Measurements from ENCODE around the gene TMA7.

TMA7 gene

DNA sequence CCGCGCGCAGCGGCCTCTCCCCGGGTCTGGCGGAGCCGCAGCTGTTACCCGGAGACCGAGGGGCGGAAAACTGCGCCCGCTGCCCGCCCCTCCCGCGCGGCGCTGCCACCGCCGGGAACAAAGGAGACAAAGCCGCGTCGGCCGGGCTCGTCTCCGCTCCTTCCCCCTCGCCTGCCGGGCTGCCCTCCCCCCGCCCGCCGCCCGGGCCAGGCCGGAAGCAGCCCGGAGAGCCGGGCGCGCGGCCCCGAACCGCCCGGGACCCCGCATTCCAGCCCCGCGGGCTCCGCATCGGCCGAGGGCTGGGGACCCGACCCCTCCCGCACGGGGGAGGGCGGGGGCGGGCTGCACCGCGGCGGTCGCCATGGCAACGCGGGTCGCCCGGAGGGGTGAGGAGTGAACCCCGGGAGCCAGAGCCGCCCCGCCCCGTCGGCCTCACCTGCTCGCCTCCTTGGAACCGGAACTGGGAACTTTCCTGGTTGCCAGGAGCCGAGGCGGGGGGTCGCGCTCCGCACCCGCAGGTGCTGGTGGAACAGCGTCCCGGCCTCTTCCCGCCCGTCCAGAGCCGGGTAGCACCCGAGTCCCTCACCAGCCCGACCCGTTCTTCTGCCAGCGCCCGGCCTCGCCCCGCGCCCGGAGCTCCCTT lies 10.6 kb upstream of the TMA7 start:
- Histone ChIP-seq H3K36me3 (ENCODE audit: control insufficient read depth in 1 of 2, insufficient read depth in 2 of 2, low read length in 2 of 2) (peaks cover 6 to 7% of the 10 kb centered on the region in 2 donors), H3K4me1 (ENCODE audit: control insufficient read depth in 1 of 2, insufficient read depth in 2 of 2, low read length in 2 of 2) (peaks cover 57 to 66% of the 10 kb centered on the region in 2 donors), H3K27me3 (ENCODE audit: control insufficient read depth in 1 of 2, insufficient read depth in 2 of 2, low read length in 2 of 2) (no peaks in the 10 kb centered on the region)

DNA sequence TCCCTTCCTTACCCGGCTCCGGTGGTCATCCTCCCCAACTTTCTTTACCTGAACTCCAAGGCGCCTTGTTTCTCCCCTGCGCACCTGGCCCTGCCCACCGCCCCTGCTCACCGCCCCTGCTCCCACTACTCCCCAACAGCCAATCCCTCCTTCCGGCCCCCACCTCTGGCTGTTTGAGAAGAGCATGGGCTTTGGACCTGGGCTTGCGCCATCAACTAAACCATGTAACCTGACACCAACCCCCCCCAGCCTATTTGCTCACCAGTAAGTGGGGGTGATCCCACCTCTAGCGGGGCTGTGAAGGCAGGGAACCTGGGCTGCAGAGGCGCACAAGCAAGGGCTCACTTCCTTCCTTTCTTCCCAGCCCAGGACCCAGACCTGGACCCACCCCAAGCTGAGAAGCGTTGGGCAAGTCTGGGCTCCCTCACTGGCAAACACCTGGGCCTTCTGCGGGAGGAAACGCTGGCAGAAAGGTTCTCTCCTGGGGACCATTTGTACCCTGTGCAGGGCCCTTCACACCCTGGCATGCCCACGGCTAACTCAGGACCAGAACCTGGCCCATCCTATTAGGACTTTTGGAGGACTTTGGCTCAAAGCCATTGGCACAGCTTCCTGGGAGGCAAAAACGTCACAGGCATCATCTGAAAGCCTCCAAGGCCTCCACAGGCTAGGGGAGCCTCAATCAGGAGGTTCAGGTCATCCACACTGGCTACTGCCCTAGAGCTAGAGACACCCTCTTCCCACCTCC lies 9.9 kb upstream of the TMA7 start, which contains the start of gene PLXNB1:
TSS of gene PLXNB1 (minus strand) at position 127 of the 748 bp plus-strand sequence. CDS start 5,475 bp downstream, outside the sequence.
- H3K9me3 ChIP-seq (ENCODE audit: control insufficient read depth in 1 of 2, low read length in 2 of 2), result no peaks in the 10 kb centered on the region
- no peaks in the 10 kb centered on the region for H3K27me3 ChIP-seq (ENCODE audit: control insufficient read depth in 1 of 2, insufficient read depth in 2 of 2, low read length in 2 of 2)
- H3K36me3 ChIP-seq (ENCODE audit: control insufficient read depth in 1 of 2, insufficient read depth in 2 of 2, low read length in 2 of 2), result peaks cover 6 to 7% of the 10 kb centered on the region in 2 donors
- H3K4me1 ChIP-seq (ENCODE audit: control insufficient read depth in 1 of 2, insufficient read depth in 2 of 2, low read length in 2 of 2), result peaks cover 64 to 69% of the 10 kb centered on the region in 2 donors
- H3K27ac ChIP-seq (ENCODE audit: low read depth, low read length), result peak within 1 kb of the TSS; percentile 85
- peak within 1 kb of the TSS; percentile 65 to 73 for H3K9ac ChIP-seq (ENCODE audit: low read depth in 1 of 2, low read length in 2 of 2)
- H3K4me3 ChIP-seq (ENCODE audit: low read depth in 1 of 2, low read length in 2 of 2), result peak within 1 kb of the TSS; percentile 65 to 72

More for the DNA sequence above, 10.6 kb upstream of the TMA7 start:
- H3K27ac ChIP-seq (ENCODE audit: low read depth, low read length), result peak overlapping the region; percentile 85
- H3K9ac ChIP-seq (ENCODE audit: low read depth in 1 of 2, low read length in 2 of 2), result peak overlapping the region; percentile 65 to 73
- no peaks in the 10 kb centered on the region for H3K9me3 ChIP-seq (ENCODE audit: control insufficient read depth in 1 of 2, low read length in 2 of 2)
- peak overlapping the region; percentile 65 to 72 for H3K4me3 ChIP-seq (ENCODE audit: low read depth in 1 of 2, low read length in 2 of 2)

DNA sequence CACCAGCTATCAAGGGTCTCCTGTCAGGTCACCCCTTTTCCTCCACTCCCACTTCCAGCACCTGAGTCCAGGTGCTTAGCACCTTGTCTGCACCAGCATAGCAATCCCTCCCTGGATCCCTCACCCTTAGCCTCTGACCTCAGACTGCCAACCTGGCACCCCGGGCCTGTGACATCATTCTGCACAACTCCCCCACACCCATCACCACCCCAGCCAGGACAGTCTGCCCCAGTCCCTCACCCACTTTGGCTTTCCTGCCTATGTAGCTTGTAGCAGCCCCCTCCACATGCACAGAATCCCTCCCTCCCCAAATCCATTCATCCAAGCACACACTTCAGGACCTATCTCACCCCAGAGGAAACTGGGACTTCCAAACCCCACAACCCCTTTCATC lies 9.4 kb upstream of the TMA7 start:
- Histone ChIP-seq H3K27ac (ENCODE audit: low read depth, low read length) (no peak overlapping the region), H3K9ac (ENCODE audit: low read depth in 1 of 2, low read length in 2 of 2) (peak overlapping the region; percentile 65 to 73), H3K36me3 (ENCODE audit: control insufficient read depth in 1 of 2, insufficient read depth in 2 of 2, low read length in 2 of 2) (peaks cover 6 to 7% of the 10 kb centered on the region in 2 donors), H3K9me3 (ENCODE audit: control insufficient read depth in 1 of 2, low read length in 2 of 2) (no peaks in the 10 kb centered on the region), H3K27me3 (ENCODE audit: control insufficient read depth in 1 of 2, insufficient read depth in 2 of 2, low read length in 2 of 2) (no peaks in the 10 kb centered on the region), H3K4me3 (ENCODE audit: low read depth in 1 of 2, low read length in 2 of 2) (no peak overlapping the region), H3K4me1 (ENCODE audit: control insufficient read depth in 1 of 2, insufficient read depth in 2 of 2, low read length in 2 of 2) (peaks cover 62 to 68% of the 10 kb centered on the region in 2 donors)

DNA sequence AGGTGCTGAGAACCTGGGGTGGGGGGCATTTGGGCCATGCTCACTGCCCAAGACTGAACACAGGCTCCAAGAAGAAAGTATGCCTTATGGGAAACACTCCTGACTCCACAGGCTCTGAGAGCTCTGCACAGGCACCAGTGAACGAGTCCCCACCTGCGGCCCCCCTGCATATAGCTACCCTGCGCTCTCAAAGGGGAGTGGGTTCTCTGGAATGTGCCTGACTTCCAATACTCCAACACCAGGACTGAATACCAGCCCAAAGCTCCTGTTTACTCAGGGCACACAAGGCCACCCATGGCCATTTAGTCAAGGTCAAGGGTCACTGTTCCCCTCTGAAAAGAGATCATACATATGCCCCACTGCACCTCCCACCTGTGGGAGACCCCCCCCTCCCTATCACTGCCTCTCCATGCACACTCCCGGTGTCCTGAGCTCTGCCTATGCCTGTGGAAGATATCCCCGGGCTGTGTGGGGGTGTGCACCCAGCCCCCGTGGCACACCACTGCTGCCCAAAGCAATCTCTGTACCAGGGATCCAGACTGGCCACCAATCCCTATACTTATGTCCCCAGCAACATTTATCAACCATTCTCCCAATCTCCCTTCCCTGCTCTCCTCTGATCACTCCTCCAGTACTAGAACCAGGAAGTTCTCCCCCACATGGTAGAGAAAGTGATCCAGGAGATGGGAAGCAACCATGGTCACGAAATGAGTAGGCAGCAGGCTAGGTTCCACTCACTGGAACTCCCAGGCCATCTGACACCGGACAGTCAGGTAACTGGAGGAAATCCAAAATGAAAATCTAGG lies 8.6 kb upstream of the TMA7 start:
- Histone ChIP-seq H3K9me3 (ENCODE audit: control insufficient read depth in 1 of 2, low read length in 2 of 2) (no peaks in the 10 kb centered on the region), H3K27ac (ENCODE audit: low read depth, low read length) (no peak overlapping the region), H3K36me3 (ENCODE audit: control insufficient read depth in 1 of 2, insufficient read depth in 2 of 2, low read length in 2 of 2) (peaks cover 6 to 7% of the 10 kb centered on the region in 2 donors), H3K27me3 (ENCODE audit: control insufficient read depth in 1 of 2, insufficient read depth in 2 of 2, low read length in 2 of 2) (no peaks in the 10 kb centered on the region), H3K4me1 (ENCODE audit: control insufficient read depth in 1 of 2, insufficient read depth in 2 of 2, low read length in 2 of 2) (peaks cover 63 to 69% of the 10 kb centered on the region in 2 donors), H3K4me3 (ENCODE audit: low read depth in 1 of 2, low read length in 2 of 2) (no peak overlapping the region), H3K9ac (ENCODE audit: low read depth in 1 of 2, low read length in 2 of 2) (no peak overlapping the region)

DNA sequence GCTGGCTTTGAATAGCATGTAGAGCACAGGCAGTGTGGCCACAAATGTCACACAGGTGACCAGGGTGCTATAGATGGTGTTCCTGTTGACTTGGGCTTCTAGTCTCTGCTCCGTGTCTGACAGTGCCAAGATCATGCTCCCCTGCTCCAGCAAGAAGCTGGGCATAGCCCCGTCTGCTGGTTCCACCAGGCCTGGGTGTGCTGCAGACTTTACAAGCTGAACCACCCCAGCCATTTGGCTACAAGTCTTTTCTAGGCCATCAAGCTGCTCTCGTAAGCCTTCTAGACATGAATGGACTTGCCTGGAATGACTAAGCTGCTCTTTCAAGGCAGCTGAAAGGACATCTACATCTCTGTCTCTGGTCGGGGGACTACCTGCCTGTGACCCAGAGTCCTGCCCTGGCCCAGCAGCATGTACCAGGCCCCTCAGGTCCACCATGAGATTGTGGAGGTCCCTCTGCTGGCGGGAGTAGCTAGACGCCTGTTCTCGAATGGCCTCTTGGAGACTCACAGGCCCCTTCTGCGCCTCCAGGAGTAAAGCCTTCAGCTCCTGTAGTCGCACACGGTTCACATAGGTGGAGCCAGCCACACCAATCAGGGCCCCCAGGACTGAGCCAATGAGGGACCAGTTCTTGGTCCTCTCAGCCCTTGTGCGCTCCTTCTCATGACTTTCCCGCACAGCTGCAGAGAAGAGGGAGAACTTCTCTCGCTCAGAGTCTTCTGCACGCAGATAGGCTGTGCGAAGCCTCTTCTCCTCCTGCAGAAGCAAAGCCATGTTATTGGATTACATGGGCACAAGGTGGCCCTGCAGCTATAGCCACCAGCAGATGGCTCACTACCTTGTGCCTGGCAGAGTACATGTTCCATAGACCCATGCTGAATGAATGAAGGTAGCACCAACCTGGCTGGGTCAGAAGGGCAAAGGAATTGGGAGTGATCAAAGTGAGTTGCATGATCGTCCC lies 7.4 kb upstream of the TMA7 start:
- Histone ChIP-seq H3K36me3 (ENCODE audit: control insufficient read depth in 1 of 2, insufficient read depth in 2 of 2, low read length in 2 of 2) (peaks cover 6 to 7% of the 10 kb centered on the region in 2 donors), H3K27ac (ENCODE audit: low read depth, low read length) (no peak overlapping the region), H3K4me3 (ENCODE audit: low read depth in 1 of 2, low read length in 2 of 2) (peak overlapping the region in 1 of 2 donors; percentile 5)

DNA sequence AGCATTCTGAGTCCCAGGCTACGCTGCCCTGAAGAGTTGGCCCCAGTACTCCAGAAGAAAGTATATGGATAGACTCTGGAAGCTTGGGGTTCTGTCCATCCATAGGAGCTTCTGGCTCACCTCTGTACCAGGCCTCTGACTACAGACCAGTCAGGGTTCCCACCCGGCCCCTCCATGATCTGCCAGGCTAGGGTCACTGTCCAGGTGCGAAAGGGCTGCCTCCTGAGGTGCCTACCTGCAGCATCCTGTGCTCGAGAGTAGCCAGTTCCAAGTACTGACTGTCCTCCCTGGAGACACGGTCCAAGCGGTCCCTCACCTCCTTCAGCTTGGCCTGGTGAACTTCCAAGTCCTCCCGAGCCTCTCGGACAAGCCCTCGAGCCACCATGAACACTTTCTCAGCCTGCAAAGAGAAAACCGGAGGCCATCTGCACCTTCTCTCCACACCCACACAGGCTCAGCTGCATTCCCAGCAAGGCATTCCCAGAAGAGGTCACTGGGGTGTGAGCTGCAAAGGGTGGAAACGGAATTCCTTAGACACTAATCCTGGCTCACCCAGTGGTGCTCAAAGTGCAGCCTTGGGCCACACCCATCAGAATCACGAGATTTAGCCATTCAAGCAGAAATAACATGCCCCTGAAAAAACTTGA lies 6.5 kb upstream of the TMA7 start:
- H3K4me1 ChIP-seq (ENCODE audit: control insufficient read depth in 1 of 2, insufficient read depth in 2 of 2, low read length in 2 of 2), result peaks cover 47 to 48% of the 10 kb centered on the region in 2 donors
- H3K9ac ChIP-seq (ENCODE audit: low read depth in 1 of 2, low read length in 2 of 2), result peak overlapping the region; percentile 16 to 56
- peaks cover 6 to 7% of the 10 kb centered on the region in 2 donors for H3K36me3 ChIP-seq (ENCODE audit: control insufficient read depth in 1 of 2, insufficient read depth in 2 of 2, low read length in 2 of 2)
- peak overlapping the region; percentile 5 to 32 for H3K4me3 ChIP-seq (ENCODE audit: low read depth in 1 of 2, low read length in 2 of 2)
- no peaks in the 10 kb centered on the region for H3K27me3 ChIP-seq (ENCODE audit: control insufficient read depth in 1 of 2, insufficient read depth in 2 of 2, low read length in 2 of 2)
- no peaks in the 10 kb centered on the region for H3K9me3 ChIP-seq (ENCODE audit: control insufficient read depth in 1 of 2, low read length in 2 of 2)
- H3K27ac ChIP-seq (ENCODE audit: low read depth, low read length), result peak overlapping the region; percentile 74

More for the DNA sequence above, 7.4 kb upstream of the TMA7 start:
- peak overlapping the region; percentile 16 to 56 for H3K9ac ChIP-seq (ENCODE audit: low read depth in 1 of 2, low read length in 2 of 2)
- peaks cover 51 to 57% of the 10 kb centered on the region in 2 donors for H3K4me1 ChIP-seq (ENCODE audit: control insufficient read depth in 1 of 2, insufficient read depth in 2 of 2, low read length in 2 of 2)
- H3K9me3 ChIP-seq (ENCODE audit: control insufficient read depth in 1 of 2, low read length in 2 of 2), result no peaks in the 10 kb centered on the region
- H3K27me3 ChIP-seq (ENCODE audit: control insufficient read depth in 1 of 2, insufficient read depth in 2 of 2, low read length in 2 of 2), result no peaks in the 10 kb centered on the region

DNA sequence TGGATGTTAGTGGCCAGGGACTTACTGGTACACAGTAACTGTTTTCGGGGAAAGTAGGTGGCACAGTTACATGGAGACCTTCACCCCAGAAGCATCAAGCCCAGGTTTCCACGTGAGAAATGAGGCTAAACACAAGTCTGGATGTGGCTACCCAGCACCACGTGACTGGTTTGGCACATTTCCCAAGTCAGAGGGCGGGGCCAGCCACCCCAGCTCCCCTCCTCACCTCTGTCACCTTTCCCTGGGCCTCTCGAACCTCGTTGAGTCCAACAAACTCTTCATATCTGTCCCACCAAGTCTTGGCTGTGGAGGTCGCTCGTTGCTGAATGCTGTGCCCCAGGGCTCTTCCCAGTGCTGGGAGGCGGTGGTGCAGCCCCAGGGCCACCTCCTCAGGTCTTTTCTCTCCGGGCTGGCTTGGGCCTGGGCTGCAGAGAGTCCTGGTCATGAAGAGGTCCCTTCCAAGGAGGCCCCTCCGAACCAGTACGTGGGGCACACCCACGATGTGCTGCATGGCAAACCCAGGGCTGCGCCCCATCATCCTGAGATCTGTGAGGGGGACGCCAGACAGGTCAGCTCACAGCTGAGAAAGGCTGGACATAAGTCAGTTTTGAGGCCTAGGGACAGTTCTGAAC lies 5.3 kb upstream of the TMA7 start:
- no peaks in the 10 kb centered on the region for H3K27me3 ChIP-seq (ENCODE audit: control insufficient read depth in 1 of 2, insufficient read depth in 2 of 2, low read length in 2 of 2)
- peak overlapping the region; percentile 51 for H3K27ac ChIP-seq (ENCODE audit: low read depth, low read length)
- no peaks in the 10 kb centered on the region for H3K9me3 ChIP-seq (ENCODE audit: control insufficient read depth in 1 of 2, low read length in 2 of 2)
- peak overlapping the region in 1 of 2 donors; percentile 32 for H3K4me3 ChIP-seq (ENCODE audit: low read depth in 1 of 2, low read length in 2 of 2)
- H3K4me1 ChIP-seq (ENCODE audit: control insufficient read depth in 1 of 2, insufficient read depth in 2 of 2, low read length in 2 of 2), result peaks cover 50 to 52% of the 10 kb centered on the region in 2 donors
- peaks cover 6 to 7% of the 10 kb centered on the region in 2 donors for H3K36me3 ChIP-seq (ENCODE audit: control insufficient read depth in 1 of 2, insufficient read depth in 2 of 2, low read length in 2 of 2)
- peak overlapping the region; percentile 16 to 41 for H3K9ac ChIP-seq (ENCODE audit: low read depth in 1 of 2, low read length in 2 of 2)

DNA sequence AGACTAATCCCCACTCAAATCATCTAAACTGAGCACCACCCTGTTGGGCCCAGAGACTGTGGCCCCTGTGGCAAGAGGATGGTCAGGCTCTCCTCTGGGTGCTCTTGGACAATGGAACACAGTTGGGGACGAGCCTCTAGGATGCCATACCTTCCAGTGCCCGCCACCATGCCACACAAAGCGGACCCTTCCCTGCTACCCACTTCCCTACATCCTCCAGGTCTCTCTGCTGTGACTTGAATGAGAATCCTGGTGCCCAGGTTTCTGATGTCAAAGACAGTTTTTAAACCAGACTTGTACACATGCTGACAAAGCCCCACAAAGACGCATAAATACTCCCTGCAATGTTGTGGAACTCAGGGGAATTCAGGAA lies 4.8 kb upstream of the TMA7 start:
- no peaks in the 10 kb centered on the region for H3K9me3 ChIP-seq (ENCODE audit: control insufficient read depth in 1 of 2, low read length in 2 of 2)
- peaks cover 47 to 49% of the 10 kb centered on the region in 2 donors for H3K4me1 ChIP-seq (ENCODE audit: control insufficient read depth in 1 of 2, insufficient read depth in 2 of 2, low read length in 2 of 2)
- no peaks in the 10 kb centered on the region for H3K27me3 ChIP-seq (ENCODE audit: control insufficient read depth in 1 of 2, insufficient read depth in 2 of 2, low read length in 2 of 2)
- no peak overlapping the region for H3K27ac ChIP-seq (ENCODE audit: low read depth, low read length)
- H3K4me3 ChIP-seq (ENCODE audit: low read depth in 1 of 2, low read length in 2 of 2), result no peak overlapping the region
- no peak overlapping the region for H3K9ac ChIP-seq (ENCODE audit: low read depth in 1 of 2, low read length in 2 of 2)
- peaks cover 6 to 7% of the 10 kb centered on the region in 2 donors for H3K36me3 ChIP-seq (ENCODE audit: control insufficient read depth in 1 of 2, insufficient read depth in 2 of 2, low read length in 2 of 2)

Data from duodenal mucosa (tissue), 2 donors.